Activated gamma-delta T cell treated with Interleukin-2 at 50 U/mL for 16 hours (primary cell): ENCODE results near the gene C1orf141.
"Not testable (repeated sequence)": the region's sequence is repeated elsewhere in the genome, so short reads cannot be mapped to it uniquely, and the experiment has no call there.

Experiments
- DNase-seq: peaks from one replicate; pipeline ENCODE4 v3.0.0-alpha.2; 2020

C1orf141 gene

DNA sequence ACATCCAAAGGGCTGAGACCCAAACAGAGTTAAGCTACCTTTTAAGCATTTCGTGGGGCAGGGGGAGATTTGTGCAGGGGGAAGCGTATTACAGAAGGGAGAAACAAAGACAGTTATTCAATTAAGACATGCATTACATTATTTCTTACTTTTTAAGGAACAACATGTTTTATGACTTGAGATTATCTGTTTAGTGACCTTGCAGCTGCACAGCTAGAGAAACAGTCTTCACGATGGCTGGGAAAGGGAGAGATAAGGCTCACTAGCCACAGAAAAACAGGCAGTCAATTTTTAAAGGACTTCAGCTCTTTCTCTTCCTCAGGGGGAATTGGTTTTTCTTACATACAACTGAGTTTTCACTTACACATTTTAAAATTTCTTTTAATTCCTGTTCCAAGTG is 7.1 kb upstream of the C1orf141 start:
- not testable (repeated sequence) for DNase-seq

DNA sequence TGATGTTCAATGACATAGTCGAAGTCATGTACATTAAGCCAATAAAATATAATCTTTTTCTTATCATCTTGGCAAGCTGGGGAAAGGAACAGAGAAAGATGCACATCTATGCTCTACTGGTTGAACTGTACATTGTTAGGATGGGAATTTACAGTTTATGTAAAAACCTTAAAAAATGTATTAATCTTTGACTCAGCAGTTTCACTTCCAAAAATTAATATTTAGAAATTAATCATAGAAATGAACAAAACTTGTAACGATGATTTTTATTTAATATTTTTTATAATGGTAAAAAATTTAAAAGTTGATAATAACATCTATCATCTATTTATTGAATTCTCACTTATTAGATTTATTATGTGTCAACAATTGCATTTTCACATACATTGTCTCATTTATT is 5.7 kb upstream of the C1orf141 start:
- no peak for DNase-seq

DNA sequence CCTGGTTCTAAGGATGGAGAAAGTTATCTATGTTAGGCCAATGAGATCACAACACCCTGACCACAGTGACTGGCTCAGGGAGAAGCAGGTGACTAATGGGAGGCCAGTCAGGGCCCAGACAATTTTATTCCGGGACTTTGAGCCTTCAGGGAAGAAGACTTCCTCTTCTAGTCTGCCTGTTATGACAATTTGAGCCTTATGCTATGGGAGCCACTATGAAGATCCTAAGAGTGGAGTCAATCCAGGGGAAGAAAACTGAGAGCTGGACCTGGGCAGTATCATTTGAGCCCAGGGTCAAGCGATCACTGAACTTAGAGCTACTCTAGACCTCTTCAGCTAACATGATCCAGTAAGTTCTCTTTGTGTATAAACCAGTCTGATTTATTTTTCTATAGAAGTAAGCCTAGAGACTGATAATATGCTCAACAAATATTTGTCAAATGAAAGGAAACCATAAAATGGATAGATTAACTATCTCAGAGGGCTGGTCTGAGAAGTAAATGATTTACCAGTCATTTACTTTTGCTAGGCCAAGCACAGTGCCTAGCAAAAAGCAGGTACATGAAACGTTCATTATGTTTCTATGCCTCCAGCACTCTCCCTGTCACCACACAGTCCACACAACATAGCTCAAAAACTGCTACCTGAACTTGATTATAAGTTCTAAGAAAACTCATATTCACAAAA is 4.2 kb upstream of the C1orf141 start:
- no peak for DNase-seq

DNA sequence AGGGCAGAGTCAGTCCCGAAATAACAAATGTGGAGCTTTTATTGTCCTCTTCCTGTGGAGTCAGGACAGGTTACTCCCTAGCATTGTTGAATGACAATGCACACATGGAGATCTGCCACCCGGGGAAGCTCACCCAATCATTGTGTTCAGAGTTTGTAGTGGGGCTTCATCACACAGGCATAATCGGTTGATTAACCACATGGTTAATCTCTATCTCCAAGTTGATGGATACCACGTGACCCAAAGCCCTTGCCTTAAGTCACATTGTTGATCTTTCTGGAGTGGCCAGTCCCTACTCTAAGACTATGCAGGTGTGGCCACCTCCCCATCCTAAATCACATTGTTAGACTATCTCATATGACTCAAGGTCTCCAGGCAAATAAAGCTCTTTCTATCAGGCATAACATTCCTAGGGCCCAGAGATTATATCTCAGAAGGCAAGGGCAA is 2.6 kb upstream of the C1orf141 start:
- DNase-seq, result no peak

DNA sequence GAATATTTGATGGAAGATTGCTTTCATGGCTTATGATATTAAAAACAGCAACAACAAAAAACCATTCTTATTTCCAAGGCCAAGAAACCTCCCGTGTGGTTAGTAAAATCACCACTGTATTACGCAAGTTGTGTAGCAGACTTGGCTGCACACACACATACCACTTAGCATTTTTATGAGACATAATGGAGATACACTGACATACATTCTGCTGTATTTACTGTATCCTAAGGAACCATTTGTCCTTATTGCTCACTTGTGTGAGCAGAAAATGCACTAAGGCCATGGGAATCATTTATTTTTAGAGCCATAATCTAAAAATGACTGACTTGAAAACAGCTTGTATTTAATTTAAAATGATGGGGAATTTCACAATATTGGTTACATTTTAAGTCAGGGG is 584 bp upstream of the C1orf141 start:
- no peak for DNase-seq

DNA sequence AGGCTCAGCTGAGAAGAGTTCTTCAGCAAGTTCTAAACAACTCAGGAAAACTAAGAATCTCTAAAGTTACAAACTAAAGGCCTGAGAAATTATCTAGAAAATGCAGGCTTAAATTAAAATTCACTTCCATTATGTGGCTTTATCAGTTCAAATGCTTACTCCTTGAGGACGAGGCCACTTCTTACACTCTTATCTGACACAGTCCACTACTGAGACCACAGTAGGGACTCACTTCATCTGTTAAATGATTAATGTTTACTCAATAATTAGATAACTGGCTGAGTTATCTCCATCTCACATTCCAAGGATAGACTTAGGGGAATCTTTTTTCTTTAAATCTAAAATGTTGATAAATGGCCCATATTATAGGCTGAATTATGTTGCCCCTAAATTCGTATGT is 1.6 kb downstream of the C1orf141 start:
- no peak for DNase-seq

DNA sequence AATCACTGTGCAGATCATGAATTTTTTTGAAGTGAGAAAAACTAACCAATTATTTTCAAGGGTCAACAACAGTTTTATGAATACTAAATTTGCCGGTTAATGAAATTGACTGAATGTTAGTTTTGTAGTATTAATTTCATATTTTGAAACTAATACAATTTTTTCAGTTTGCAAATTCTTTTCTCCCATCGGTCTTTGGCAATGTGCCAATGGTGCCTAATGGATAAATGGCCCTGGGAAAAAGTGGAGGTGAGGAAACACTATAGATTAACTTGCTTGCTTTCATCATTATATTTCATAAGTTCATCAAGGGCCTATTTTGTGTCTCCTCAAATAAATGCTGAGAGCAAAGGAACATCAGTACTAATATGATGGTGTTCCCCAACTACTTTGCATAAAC is 4.1 kb downstream of the C1orf141 start:
- no peak for DNase-seq

DNA sequence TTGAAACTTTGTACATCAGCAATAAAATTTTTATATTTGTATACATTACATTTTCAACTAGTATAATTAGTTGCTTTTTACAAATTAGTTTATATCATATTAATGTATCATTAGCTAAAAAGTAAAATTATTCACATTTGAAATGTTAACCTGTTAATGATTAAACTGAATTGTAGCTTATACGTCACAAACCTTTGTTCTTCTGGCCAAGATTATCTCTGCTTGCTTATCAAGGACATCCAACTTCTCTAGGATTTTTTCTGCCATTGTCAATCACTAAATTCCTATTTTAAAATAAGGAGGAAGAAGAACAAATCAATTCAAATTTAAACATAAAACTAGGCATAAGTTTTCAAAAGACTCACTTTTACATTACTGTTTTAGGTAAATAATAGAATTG is 7.8 kb downstream of the C1orf141 start:
- DNase-seq, result no peak

DNA sequence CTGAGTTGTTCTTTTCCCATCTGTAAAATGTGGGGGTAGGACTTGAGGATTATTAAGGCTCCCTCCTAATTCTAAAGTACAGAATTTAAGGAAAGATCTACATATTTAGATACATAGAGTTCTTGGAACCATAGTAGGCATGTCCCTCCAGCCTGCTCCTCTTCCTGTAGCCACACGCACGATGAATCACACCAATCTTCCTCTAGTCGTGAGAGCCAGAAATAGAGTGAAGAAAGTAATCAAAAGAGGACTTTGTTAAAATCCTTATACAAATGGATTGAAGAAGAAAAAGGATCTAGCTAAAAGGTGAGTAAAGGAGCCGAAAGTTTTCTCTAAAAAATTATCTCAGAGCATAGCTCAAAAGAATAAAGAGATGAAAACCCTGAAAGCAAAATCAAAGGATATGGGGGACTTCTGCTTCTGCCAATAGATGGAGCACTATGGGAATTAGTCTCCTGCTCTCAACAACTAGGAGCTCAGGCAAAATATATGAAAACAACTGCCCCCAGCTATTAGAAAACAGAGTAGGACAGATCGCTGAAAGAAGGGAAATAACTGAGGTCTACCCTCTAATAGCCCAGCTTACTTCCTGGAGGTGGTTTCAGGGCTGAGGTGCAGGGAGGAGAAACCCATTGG is 8.5 kb downstream of the C1orf141 start:
- DNase-seq, result no peak

DNA sequence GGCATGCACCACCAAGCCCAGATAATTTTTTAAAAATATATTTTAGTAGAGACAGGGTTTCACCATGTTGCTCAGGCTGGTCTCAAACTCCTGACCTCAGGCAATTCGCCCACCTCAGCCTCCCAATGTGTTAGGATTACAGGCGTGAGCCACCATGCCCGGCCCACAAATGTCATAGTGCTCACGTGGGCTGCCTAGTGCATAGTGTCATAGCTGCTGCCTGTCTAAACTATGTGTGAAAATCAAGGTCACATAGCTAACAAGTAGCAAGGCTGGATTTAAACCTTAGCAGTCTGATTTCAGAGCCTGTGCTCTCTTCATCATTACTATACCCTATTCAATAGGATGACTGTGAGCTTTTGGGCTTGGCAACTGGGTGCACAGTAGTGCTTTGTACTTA is 10.3 kb downstream of the C1orf141 start:
- DNase-seq, result no peak

DNA sequence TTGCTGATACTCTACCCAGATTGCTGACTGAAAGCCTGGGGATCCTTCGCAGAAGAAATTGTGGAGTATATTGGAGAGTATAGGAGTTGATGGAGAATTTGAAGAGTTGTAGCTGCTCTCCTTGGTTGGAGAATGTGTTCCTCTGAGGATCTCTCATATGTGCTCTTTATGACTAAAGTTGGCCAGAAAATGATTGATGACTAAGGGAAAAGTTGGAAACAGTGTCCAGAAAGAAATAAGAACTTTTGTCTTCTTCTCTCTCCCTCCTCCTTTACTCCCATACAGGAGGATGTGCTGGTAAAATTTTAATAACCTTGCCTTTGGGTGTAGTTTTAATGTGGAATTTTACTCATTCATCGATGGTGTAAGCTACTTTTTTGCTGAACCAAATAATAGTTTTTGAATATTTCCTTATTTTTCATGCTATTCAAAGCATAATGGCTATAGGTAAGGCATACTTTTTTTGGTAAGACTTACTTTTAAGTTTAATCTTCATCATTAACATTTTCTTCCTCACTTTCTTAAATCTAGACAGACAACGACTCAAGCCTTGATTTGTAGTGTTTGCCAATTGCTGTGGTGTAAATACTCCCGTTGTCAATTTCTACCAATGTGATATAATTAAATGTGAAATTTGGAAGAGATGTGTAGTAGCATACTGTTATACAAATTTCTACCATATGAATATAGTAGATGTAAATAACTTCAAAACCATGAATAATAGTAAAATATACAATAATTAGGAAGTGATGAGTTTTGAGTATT is 13.7 kb downstream of the C1orf141 start:
- no peak for DNase-seq

DNA sequence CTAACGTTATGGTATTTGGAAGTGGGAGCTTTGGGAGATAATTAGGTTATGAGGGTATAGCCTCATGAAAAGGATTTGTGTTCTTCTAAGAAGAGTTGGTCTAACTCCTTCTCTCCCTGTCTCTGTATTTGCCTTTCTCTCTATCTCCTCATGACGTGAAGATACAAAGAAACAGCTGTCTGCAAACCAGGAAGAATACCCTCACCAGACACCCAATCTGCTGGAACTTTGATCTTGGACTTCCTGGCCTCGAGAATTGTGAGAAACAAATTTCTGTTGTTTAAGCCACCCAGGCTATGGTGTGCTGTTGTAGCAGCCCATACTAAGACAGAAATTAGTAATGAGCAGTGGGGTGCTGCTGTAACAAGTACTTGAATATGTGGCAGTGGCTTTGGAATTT is 16.1 kb downstream of the C1orf141 start:
- DNase-seq, result no peak

DNA sequence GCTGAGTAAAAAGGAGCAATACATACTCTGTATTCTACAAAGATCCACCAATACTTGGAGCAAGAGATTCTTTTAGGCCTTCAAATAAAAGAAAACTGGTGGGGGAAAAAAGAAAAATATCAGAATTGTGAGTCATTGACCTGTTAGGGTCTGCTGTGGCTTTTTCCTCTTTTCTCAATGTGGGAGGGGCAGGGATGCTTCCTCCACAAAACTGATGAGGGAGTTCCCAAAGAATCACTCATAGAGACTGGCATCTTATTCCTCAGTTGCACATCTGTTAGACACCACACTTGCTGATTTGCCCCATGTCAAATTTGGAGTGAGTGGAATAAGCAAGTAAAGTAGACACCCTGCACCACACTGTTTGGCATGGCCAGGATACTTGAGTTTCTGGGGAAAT is 16.6 kb downstream of the C1orf141 start:
- no peak for DNase-seq

DNA sequence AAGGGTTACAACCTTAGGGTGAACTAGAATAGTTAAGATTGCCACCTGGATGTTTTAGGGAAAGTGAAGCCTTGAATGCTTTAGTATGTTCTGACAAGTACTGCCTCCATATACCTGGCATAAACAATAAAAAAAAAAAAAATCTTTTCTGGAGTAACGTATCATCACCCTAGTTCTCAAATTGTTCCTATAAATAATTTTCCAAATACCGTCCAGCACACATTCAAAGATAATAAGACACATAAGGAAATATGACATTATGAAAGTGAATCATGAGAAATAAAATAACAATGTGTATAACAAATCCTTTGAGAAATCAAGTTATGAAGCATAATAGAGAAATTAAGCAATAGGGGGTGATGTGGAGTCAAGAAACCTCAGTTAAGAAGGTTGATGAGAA is 20.6 kb downstream of the C1orf141 start:
- no peak for DNase-seq

DNA sequence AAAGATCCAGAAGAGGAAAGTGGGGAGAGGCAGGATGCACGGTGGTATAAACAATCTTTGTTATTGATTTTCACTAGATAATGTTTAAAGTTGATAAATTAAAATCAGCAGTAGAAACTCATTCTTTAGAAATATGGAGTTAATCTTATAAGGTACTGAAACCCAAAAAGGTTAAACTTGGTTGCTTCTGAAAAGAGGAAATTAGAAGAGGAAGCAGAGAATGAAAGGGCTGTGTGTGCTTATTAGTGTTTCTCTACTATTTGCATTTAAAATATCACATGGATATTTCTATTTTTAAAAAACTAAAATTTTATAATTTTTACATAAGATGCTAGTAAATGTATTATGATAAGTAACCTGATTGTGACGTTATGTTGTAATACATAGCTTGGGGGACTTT is 24.4 kb downstream of the C1orf141 start:
- DNase-seq, result no peak

DNA sequence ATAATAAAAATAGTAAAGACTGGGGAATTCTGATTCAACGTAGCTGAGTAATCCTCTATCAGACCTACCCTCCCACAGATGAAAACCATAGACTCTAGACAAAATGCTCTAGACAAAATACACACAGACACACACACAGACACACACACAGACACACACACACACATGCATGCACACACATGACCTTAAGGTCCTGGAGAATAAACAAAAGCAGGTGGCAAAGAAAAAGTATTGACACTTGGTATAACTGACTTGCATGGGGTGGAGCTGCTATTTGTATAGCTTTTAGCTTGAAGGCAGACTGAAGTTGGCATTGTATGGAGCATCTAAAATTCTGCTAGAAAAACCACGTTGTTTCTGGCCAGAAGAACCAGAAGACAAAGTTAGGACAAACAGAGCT is 29.3 kb downstream of the C1orf141 start:
- DNase-seq, result no peak

DNA sequence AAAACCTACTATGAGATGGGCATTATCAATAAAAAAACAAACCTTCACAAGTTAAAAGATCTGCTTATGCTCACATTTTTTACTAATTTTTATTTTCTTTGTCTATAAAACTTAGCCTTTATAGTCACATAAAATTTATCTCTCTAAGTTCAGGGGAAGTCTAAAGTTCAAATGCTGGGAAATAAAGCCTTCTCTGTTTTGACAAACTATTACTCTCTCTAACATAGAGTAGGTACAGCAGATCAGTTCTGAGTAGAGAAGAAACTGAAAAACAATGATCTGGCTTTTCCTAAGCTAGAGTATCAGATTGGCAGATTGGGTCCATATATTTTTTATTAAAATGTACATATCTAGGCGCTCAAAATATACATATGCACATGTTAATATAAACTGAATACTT is 31.2 kb downstream of the C1orf141 start:
- no peak for DNase-seq

DNA sequence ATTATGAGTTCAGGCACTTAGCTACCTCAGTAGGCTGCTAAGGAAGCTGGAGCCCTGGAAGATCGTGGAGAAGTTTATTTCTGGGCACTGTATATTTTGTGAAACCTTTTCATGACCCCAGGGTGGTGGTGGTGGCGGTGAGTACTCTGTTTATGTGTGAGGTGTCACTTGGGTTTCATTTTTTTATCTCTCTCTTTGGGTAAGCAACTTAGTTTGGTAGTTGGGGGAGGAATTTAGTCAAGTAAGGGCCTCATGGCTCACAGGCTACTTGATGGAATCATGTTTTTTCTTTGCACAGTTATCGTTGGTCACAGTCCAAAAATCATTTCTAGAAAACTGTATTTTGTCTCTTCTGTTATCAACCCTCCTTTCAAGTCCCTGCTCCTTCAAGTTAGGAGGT is 33.9 kb downstream of the C1orf141 start:
- no peak for DNase-seq

DNA sequence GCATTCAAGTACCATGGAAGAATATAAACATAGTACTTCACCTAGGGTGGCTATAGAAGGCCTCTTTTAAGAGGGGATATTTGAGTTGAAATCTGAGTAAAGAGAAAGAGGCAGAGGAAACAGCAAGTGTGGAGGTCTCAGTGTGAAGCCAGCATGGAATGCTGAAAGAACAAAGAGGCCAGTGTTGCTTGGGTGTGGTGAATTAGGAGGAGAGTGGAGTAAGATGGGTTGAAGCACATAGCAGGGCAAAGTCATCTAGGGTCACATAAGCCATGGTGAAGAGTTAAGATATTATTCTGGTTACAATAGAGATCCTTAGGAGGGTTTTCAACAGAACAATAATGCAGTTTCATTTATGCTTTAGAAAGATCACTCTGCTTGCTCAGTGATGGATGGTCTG is 37.5 kb downstream of the C1orf141 start:
- DNase-seq, result no peak

DNA sequence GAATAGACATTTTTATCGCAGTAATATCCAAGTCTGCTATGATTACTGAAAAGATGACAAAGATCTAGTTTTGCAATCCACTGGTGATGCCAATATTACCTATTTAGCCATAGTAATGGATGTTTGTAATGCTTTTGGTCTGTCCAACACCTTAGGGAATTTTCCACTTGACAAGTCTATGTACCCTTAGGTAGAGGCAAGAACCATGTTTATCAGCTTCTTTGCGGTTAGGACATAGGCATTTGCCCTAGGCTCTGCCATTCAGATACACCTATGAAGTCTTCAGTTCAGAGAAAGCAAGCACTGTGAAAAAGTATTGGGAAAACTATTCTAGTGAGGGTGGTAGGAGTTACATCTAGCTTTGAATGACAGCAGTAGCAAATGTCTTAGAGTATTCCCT is 40.6 kb downstream of the C1orf141 start:
- no peak for DNase-seq

DNA sequence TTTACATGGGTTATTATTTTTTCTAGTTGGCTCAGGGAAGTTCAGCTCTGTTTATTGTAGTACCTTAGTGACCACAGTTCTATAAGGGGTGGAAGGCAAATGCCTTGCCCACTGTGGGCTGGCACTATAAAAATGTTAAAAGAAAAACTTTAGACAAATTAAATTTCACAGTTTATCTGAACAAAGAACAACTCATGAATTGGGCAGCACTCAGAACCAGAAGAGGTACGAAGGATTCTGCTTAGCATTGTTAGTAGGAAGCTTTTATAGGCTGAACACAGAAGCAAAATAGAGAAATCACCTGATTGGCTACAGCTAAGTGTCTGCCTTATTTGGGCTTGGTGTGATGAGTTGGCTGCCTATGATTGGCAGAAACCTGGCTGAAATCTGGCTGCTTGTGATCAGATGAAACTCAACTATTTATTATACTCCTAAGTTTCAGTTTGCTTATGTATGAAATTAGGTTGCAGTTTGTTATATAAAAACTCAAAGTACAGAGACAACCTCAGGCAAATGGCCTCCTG is 45.0 kb downstream of the C1orf141 start:
- no peak for DNase-seq

DNA sequence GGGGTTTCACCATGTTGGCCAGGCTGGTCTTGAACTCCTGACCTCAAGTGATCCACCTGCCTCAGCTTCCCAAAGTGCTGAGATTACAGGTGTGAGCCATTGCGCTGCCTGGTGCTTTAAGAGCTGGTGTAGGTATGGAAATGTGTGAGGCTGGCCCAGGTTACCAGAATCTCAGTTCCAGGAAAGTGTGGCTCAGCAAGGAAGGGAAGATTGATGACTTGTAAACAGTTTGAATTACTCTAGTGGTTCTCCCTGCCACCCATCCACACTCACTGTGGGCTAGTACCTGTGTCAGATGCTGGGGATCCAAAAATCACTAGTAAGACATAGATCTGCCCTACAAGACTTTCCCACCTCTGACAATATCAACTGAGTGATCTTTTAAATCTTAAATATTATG is 46.3 kb downstream of the C1orf141 start:
- no peak for DNase-seq

DNA sequence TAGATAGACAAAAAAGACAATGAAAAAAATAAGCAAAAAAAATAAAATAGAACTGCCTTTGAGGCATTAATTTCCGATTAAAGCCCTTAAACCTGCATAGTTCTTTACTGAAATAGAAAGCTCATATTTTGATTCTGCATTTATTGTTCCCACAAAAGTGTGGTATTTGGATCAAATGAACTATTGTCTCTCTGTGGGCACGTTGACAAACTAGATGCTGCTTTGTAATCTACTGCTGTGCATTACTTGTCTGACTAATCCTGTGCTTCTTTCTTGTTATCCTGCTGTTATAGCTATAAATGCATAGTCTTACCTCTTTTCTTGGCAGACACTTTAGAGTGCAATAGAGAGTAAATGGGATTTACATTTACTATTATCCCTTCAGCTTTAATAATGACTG is 49.4 kb downstream of the C1orf141 start:
- no peak for DNase-seq

DNA sequence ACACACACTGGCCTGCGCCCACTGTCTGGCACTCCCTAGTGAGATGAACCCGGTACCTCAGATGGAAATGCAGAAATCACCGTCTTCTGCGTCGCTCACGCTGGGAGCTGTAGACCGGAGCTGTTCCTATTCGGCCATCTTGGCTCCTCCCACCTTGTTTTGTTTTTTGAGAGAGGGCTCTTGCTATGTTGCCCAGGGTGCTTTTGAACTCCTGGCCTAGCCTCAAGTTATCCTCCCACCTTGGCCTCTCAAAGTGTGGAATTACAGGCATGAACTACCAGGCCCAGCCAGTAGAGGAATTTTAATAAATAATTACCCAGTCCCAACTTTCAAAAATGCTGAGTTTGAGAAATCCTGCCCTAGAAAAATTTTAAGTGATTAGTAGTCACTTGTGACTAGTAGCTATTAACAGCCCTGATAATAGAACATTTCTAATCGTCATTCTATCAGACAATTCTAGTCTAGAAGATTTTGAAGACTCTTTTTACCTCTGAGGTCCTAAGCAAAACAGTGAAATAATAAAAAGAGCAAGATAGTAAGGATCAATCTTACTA is 49.9 kb downstream of the C1orf141 start:
- no peak for DNase-seq
